CD14-positive monocyte (primary cell): Measurements from ENCODE around the gene CLDN19. TPM values are rescaled to one million over a fixed set of nuclear protein-coding genes. Genes with fewer than 3 reads are reported as not detected.
"Not testable (repeated sequence)": the region's sequence is repeated elsewhere in the genome, so short reads cannot be mapped to it uniquely, and the experiment has no call there.

ENCODE experiments used
- DNase-seq, 3 donors: peaks; one replicate each; pipeline ENCODE4 v3.0.0-alpha.2; 2011 to 2022
- H2AFZ ChIP-seq: 2 replicates; pipeline ENCODE4 v1.6.0; 2012; ENCODE audit warnings: mild to moderate bottlenecking, low read depth, low read length, inconsistent platforms; ENCODE audit not compliant: insufficient read depth, poor library complexity, severe bottlenecking
- H3K27ac ChIP-seq, 2 donors: 1 replicate in 1 of 2; 2 replicates in 1 of 2; pipeline ENCODE4 v1.5.1; 2012 to 2013; ENCODE audit warnings: low read length in 2 of 2, control low read depth in 1 of 2, inconsistent platforms in 1 of 2, low read depth in 1 of 2, mild to moderate bottlenecking in 1 of 2
- H3K27me3 ChIP-seq, 2 donors: one replicate each; pipeline versions ENCODE4 v1.6.0 to v1.6.1; 2011 to 2013; ENCODE audit warnings: low read length in 2 of 2; ENCODE audit not compliant: control insufficient read depth in 2 of 2, insufficient read depth in 2 of 2
- H3K36me3 ChIP-seq, 2 donors: replicated peaks in 1 of 2; 1 replicate in 1 of 2; 2 replicates in 1 of 2; pipeline versions ENCODE4 v1.5.1 to v1.6.1; 2012 to 2013; ENCODE audit warnings: low read length in 2 of 2, control low read depth in 1 of 2, inconsistent platforms in 1 of 2, mild to moderate bottlenecking in 1 of 2; ENCODE audit not compliant: insufficient read depth in 2 of 2, control insufficient read depth in 1 of 2
- H3K4me1 ChIP-seq, 2 donors: 1 replicate in 1 of 2; 2 replicates in 1 of 2; pipeline versions ENCODE4 v1.5.1 to v1.6.1; 2012 to 2013; ENCODE audit warnings: low read length in 2 of 2, control low read depth in 1 of 2, inconsistent platforms in 1 of 2, mild to moderate bottlenecking in 1 of 2, moderate library complexity in 1 of 2; ENCODE audit not compliant: insufficient read depth in 2 of 2, control insufficient read depth in 1 of 2
- H3K4me2 ChIP-seq: replicated peaks from 2 replicates; pipeline ENCODE3; 2012; ENCODE audit warnings: low read length, moderate library complexity, mild to moderate bottlenecking; ENCODE audit not compliant: poor library complexity, severe bottlenecking; ENCODE audit errors: extremely low read depth
- H3K4me3 ChIP-seq, 3 experiments: fragments of 200-600 bp in 1 of 3; sonication (generic) in 1 of 3; replicated peaks in 1 of 3; 1 replicate in 2 of 3; 2 replicates in 1 of 3; pipeline ENCODE4 v1.5.1; 2011 to 2013; ENCODE audit warnings: low read length in 3 of 3, mild to moderate bottlenecking in 3 of 3, control low read depth in 2 of 3, low read depth in 2 of 3, inconsistent platforms in 1 of 3, moderate library complexity in 1 of 3
- H3K79me2 ChIP-seq: 2 replicates; pipeline ENCODE4 v1.6.0; 2012; ENCODE audit warnings: mild to moderate bottlenecking, control low read depth, inconsistent platforms, low read length, moderate library complexity; ENCODE audit not compliant: insufficient read depth
- H3K9ac ChIP-seq: 2 replicates; pipeline ENCODE4 v1.6.0; 2017; ENCODE audit warnings: low read length, mild to moderate bottlenecking; ENCODE audit not compliant: insufficient read depth, poor library complexity, severe bottlenecking
- H3K9me3 ChIP-seq, 2 donors: replicated peaks in 1 of 2; 1 replicate in 1 of 2; 2 replicates in 1 of 2; pipeline versions ENCODE4 v1.5.1 to v1.6.1; 2012 to 2013; ENCODE audit warnings: low read length in 2 of 2, control low read depth in 1 of 2; ENCODE audit not compliant: control insufficient read depth in 1 of 2, insufficient read depth in 1 of 2
- H4K20me1 ChIP-seq: 2 replicates; pipeline ENCODE4 v1.6.0; 2012; ENCODE audit warnings: mild to moderate bottlenecking, low read length, control low read depth, moderate library complexity; ENCODE audit not compliant: insufficient read depth
- H3K27ac Mint-ChIP-seq, 7 donors: one replicate each; pipeline ENCODE4 v1.8.0; 2020; ENCODE audit warnings: mild to moderate bottlenecking in 7 of 7, mixed read lengths in 7 of 7, moderate library complexity in 6 of 7, inconsistent platforms in 2 of 7
- H3K27me3 Mint-ChIP-seq, 3 donors: one replicate each; pipeline ENCODE4 v1.8.0; 2021 to 2022; ENCODE audit warnings: low read depth in 3 of 3, mild to moderate bottlenecking in 3 of 3, mixed read lengths in 3 of 3, moderate library complexity in 3 of 3, inconsistent platforms in 1 of 3
- H3K36me3 Mint-ChIP-seq, 2 donors: one replicate each; pipeline ENCODE4 v1.8.0; 2020; ENCODE audit warnings: mixed read lengths in 2 of 2, inconsistent platforms in 1 of 2, mild to moderate bottlenecking in 1 of 2
- H3K4me1 Mint-ChIP-seq: one replicate; pipeline ENCODE4 v1.8.0; 2020; ENCODE audit warnings: mild to moderate bottlenecking, mixed read lengths
- H3K4me3 Mint-ChIP-seq, 2 donors: one replicate each; pipeline ENCODE4 v1.8.0; 2020; ENCODE audit warnings: mild to moderate bottlenecking in 2 of 2, mixed read lengths in 2 of 2, moderate library complexity in 1 of 2
- H3K9me3 Mint-ChIP-seq, 7 donors: one replicate each; pipeline ENCODE4 v1.8.0; 2020 to 2022; ENCODE audit warnings: mixed read lengths in 7 of 7, mild to moderate bottlenecking in 6 of 7, moderate library complexity in 6 of 7, inconsistent platforms in 2 of 7
- CTCF ChIP-seq: fragments of 200-600 bp; IDR thresholded peaks from one replicate; pipeline ENCODE4 v1.8.0; 2022; ENCODE audit warnings: antibody characterized with exemption, mild to moderate bottlenecking
- WGBS: methylation state at CpG from one replicate; pipeline ENCODE4 v1.1.5; 2013; ENCODE audit warnings: missing lambda C conversion rate; ENCODE audit not compliant: insufficient coverage; 5-methylcytosine and 5-hydroxymethylcytosine counted together
- intact Hi-C, 2 donors: fragments of 100-400 bp; cut with micrococcal nuclease; formaldehyde crosslinking; loops; one replicate each; pipeline versions ENCODE4 v1.15.0 to v1.15.1; 2023
- polyA plus RNA-seq, 3 donors: library from polyadenylated mRNA; depleted of rRNA in 1 of 3; unstranded in 2 of 3; stranded (reverse) in 1 of 3; fragments of 300-500 nt in 2 of 3; fragments of >200 nt in 1 of 3; fragmentation: Illumina TruSeq in 2 of 3; gene quantifications; 1 replicate in 2 of 3; 2 replicates in 1 of 3; pipeline ENCODE4 v1.2.3, GENCODE V29; 2012 to 2021

Gene CLDN19
- polyA plus RNA-seq, 3 donors: not detected

DNA sequence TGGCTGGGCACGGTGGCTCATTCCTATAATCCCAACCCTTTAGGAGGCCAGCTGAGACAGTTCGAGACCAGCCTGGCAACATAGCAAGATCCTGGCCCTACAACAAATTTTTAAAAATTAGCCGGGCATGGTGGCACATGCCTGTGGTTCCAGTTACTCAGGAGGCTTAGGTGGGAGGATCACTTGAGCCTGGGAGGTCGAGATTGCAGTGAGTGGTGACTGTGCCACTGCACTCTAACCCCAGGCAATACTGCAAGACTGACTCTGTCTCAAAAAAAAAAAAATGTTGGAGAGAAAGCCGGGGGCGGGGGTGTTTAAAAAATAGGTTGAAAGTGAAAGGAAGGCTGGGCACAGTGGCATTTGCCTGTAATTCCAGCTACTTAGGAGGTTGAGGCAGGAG is 16.5 kb downstream of the CLDN19 start:
- Mint-ChIP-seq H3K4me1 (no peaks in the 10 kb centered on the region), H3K27ac (no peak overlapping the region), H3K9me3 (peaks cover 0 to 3% (median 1%) of the 10 kb centered on the region in 7 donors), H3K27me3 (peaks cover 0 to 6% (median 0%) of the 10 kb centered on the region in 3 donors), H3K4me3 (no peak overlapping the region), H3K36me3 (peaks cover under 1 to 4% of the 10 kb centered on the region in 2 donors)
- no peaks in the 10 kb centered on the region for H3K4me1 ChIP-seq
- H3K4me3 ChIP-seq: no peak overlapping the region
- no peak overlapping the region for H2AFZ ChIP-seq
- H3K4me2 ChIP-seq: no peak overlapping the region
- intact Hi-C loops: no loop called here
- peaks cover 0 to 5% of the 10 kb centered on the region in 2 donors for H3K36me3 ChIP-seq
- DNase-seq: no peak
- no peaks in the 10 kb centered on the region for H4K20me1 ChIP-seq
- no peaks in the 10 kb centered on the region for H3K27me3 ChIP-seq
- no peaks in the 10 kb centered on the region for H3K9me3 ChIP-seq
- no peak overlapping the region for H3K9ac ChIP-seq
- WGBS: 100% methylated on average over 1 of the region's 6 CpGs
- H3K79me2 ChIP-seq: no peaks in the 10 kb centered on the region
- H3K27ac ChIP-seq: no peak overlapping the region
- TF ChIP-seq CTCF: no peak

DNA sequence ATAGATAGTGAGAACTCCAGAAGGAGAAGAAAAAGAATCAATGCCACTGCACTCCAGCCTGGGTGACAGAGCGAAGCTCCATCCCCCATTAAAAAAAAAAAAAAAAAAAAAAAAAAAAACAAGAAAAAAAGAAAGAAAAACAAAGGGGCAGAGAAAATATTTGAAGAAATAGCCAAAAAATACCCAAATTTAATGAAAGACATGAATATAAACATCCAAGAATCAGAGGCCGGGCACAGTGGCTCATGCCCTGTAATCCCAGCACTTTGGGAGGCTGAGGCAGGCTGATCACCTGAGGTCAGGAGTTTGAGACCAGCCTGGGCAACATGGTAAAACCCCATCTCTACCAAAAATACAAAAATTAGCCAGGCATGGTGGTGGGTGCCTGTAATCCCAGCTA is 17.6 kb downstream of the CLDN19 start:
- H3K27me3 Mint-ChIP-seq, H4K20me1 ChIP-seq, H3K9me3 Mint-ChIP-seq, H3K27ac Mint-ChIP-seq, intact Hi-C loops, H3K4me3 Mint-ChIP-seq, DNase-seq, H2AFZ ChIP-seq, H3K79me2 ChIP-seq, H3K4me2 ChIP-seq, H3K4me1 Mint-ChIP-seq, H3K4me1 ChIP-seq, H3K4me3 ChIP-seq, H3K9me3 ChIP-seq, H3K9ac ChIP-seq, H3K27me3 ChIP-seq, H3K27ac ChIP-seq: not testable (repeated sequence)
- H3K36me3 ChIP-seq: peaks cover 0 to 16% of the 10 kb centered on the region in 2 donors
- peaks cover 9 to 13% of the 10 kb centered on the region in 2 donors for H3K36me3 Mint-ChIP-seq
- no CpG with 5 or more reads among the region's 2 CpGs for WGBS
